HG02588 (cell line): ENCODE measurements around the gene AP1B1.

Source experiments
- ATAC-seq: cut with Tn5 transposase; IDR thresholded peaks from one replicate; pipeline ENCODE4 v1.9.1; 2021; ENCODE audit warnings: mild to moderate bottlenecking, moderate library complexity; ENCODE audit not compliant: unreplicated experiment

Gene AP1B1

GRCh38 chr22:29302681-29303465 is 85.5 kb downstream of the AP1B1 start:
- ATAC-seq: no peak

- no peak for ATAC-seq
These were observed 86.0 kb downstream of the AP1B1 start for GRCh38 chr22:29302402-29302680.

GRCh38 chr22:29301716-29302401 is 86.5 kb downstream of the AP1B1 start:
- ATAC-seq: no peak

- ATAC-seq: no peak
These were observed 87.4 kb downstream of the AP1B1 start for GRCh38 chr22:29300807-29301601.

GRCh38 chr22:29300467-29300806 is 87.9 kb downstream of the AP1B1 start:
- no peak for ATAC-seq

GRCh38 chr22:29299136-29299900 is 89.1 kb downstream of the AP1B1 start:
- no peak for ATAC-seq

GRCh38 chr22:29298641-29299040 is 89.7 kb downstream of the AP1B1 start:
- ATAC-seq: no peak

GRCh38 chr22:29292379-29292778 is 96.0 kb downstream of the AP1B1 start:
- ATAC-seq: no peak

- ATAC-seq: no peak
These were observed 97.2 kb downstream of the AP1B1 start for GRCh38 chr22:29291215-29291614.

- no peak for ATAC-seq
These were observed 98.3 kb downstream of the AP1B1 start for GRCh38 chr22:29290061-29290460.

GRCh38 chr22:29288837-29289236 is 99.5 kb downstream of the AP1B1 start:
- ATAC-seq: no peak

GRCh38 chr22:29284196-29284595 is 104.2 kb downstream of the AP1B1 start:
- no peak for ATAC-seq

- no peak for ATAC-seq
These were observed 110.4 kb downstream of the AP1B1 start for GRCh38 chr22:29277927-29278326.
